GM21515 (cell line): Measurements from ENCODE around the gene CATSPER3.
"Not testable (repeated sequence)": the region's sequence is repeated elsewhere in the genome, so short reads cannot be mapped to it uniquely, and the experiment has no call there.

ENCODE experiments used
- ATAC-seq: cut with Tn5 transposase; IDR thresholded peaks from one replicate; pipeline ENCODE4 v1.9.1; 2021; ENCODE audit not compliant: unreplicated experiment

The CATSPER3 gene

GRCh38 chr5:134969166-134969565, 1.5 kb downstream of the CATSPER3 start:
- no peak for ATAC-seq

- ATAC-seq = no peak
These were observed 7.5 kb downstream of the CATSPER3 start for GRCh38 chr5:134975078-134975715.

GRCh38 chr5:134975843-134976242, 8.1 kb downstream of the CATSPER3 start:
- no peak for ATAC-seq

- ATAC-seq = no peak
These were observed 9.1 kb downstream of the CATSPER3 start for GRCh38 chr5:134976841-134977240.

- no peak for ATAC-seq
These were observed 11.7 kb downstream of the CATSPER3 start for GRCh38 chr5:134979416-134979815.

GRCh38 chr5:134982230-134982629, 14.5 kb downstream of the CATSPER3 start:
- ATAC-seq = no peak

- no peak for ATAC-seq
These were observed 21.6 kb downstream of the CATSPER3 start for GRCh38 chr5:134989266-134989830.

- not testable (repeated sequence) for ATAC-seq
These were observed 22.5 kb downstream of the CATSPER3 start for GRCh38 chr5:134990183-134990582.

GRCh38 chr5:134992148-134992547, 24.4 kb downstream of the CATSPER3 start:
- ATAC-seq = no peak

GRCh38 chr5:134993161-134993560, 25.5 kb downstream of the CATSPER3 start:
- no peak for ATAC-seq

- no peak for ATAC-seq
These were observed 27.0 kb downstream of the CATSPER3 start for GRCh38 chr5:134994560-134995156.

- no peak for ATAC-seq
These were observed 28.2 kb downstream of the CATSPER3 start for GRCh38 chr5:134995850-134996402.

GRCh38 chr5:134997015-134997414, 29.3 kb downstream of the CATSPER3 start:
- ATAC-seq = no peak

- not testable (repeated sequence) for ATAC-seq
These were observed 30.4 kb downstream of the CATSPER3 start for GRCh38 chr5:134998068-134998467.

GRCh38 chr5:135004376-135004775, 36.7 kb downstream of the CATSPER3 start:
- ATAC-seq = no peak

GRCh38 chr5:135005076-135005475, 37.4 kb downstream of the CATSPER3 start:
- ATAC-seq = no peak

GRCh38 chr5:135007305-135007704, 39.6 kb downstream of the CATSPER3 start:
- ATAC-seq = no peak

- no peak for ATAC-seq
These were observed 40.1 kb downstream of the CATSPER3 start for GRCh38 chr5:135007749-135008363.

- no peak for ATAC-seq
These were observed 40.8 kb downstream of the CATSPER3 start for GRCh38 chr5:135008556-135008955.

GRCh38 chr5:135008981-135009735, 41.5 kb downstream of the CATSPER3 start:
- ATAC-seq = no peak
